Measurements from ENCODE around the gene ADAM19.

DNA sequence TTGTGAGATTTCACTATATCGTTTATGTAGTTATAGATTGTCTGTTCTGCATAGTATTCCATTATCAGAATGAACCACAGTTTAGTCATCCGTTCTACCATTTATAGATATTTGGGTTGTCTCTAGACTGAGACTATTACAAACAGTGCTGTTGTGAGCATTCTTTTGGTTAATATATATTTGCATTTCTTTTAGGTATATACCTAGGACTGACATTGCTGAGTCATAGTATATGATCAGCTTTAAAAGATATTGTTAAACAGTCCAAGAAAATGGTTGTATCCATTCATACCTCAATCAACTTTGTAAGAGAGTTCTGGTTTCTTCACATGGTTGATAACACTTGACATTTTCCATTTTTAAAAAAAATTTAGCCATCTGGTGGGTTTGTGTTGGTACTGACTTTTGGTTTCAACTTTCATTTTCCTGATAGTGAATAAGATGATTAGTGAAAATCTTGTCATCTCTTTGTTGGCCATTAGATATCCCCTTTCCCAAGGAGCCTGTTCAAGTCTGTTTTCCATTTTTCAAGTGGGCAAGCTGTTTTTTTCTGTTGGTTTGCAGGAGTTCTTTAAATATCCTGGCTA, 22.9 kb upstream of the ADAM19 start:
- TF ChIP-seq CTCF (IDR thresholded peaks at IDR 0.05) (no peak), POLR2A (IDR thresholded peaks at IDR 0.05) (no peak)

Data from uterus (tissue), 2 donors.